ENCODE measurements around the gene SYNDIG1. TPM values are rescaled to one million over a fixed set of nuclear protein-coding genes. Genes with fewer than 3 reads are reported as not detected.
A peak's percentile ranks its signal among the peaks of the same experiment; 100 is the strongest.

SYNDIG1 gene
- total RNA-seq, 1 experiment from 2014 or later = 17.9 TPM

GRCh38 chr20:24598346-24598745 is 128.9 kb downstream of the SYNDIG1 start:
- Histone ChIP-seq H3K27me3 (replicated peaks; ENCODE audit: insufficient read depth, low read depth, low read length, poor library complexity) (no peaks in the 10 kb centered on the region), H3K4me3 (ENCODE audit: low read depth, low read length, poor library complexity, severe bottlenecking) (no peak overlapping the region), H3K4me1 (ENCODE audit: insufficient read depth, low read length, poor library complexity, severe bottlenecking) (peaks cover 14% of the 10 kb centered on the region), H3K36me3 (ENCODE audit: insufficient read depth, low read length, poor library complexity, severe bottlenecking) (peaks cover 17% of the 10 kb centered on the region), H3K9me3 (ENCODE audit: low read depth, low read length, poor library complexity, severe bottlenecking) (peaks cover 33% of the 10 kb centered on the region), H3K27ac (ENCODE audit: low read depth, low read length, poor library complexity, severe bottlenecking) (peak overlapping the region; percentile 89)
- ChIA-PET CTCF (no interaction called here), POLR2A (ENCODE audit: low non-redundant PET) (no interaction called here)
- intact Hi-C loops (cut with micrococcal nuclease; ENCODE audit: unreplicated experiment) = no loop called here
- BruUV-seq (replicated peaks) = no TSS peak
- DNase-seq (ENCODE audit: low spot score) = peak; percentile 48
- no peak for TF ChIP-seq EZH2 (IDR thresholded peaks at IDR 0.05; ENCODE audit: borderline replicate concordance, low read depth, low read length, poor library complexity, severe bottlenecking)
- no peak for TF ChIP-seq CTCF (conservative IDR thresholded peaks at IDR 0.05; ENCODE audit: low read depth, low read length)

DNA sequence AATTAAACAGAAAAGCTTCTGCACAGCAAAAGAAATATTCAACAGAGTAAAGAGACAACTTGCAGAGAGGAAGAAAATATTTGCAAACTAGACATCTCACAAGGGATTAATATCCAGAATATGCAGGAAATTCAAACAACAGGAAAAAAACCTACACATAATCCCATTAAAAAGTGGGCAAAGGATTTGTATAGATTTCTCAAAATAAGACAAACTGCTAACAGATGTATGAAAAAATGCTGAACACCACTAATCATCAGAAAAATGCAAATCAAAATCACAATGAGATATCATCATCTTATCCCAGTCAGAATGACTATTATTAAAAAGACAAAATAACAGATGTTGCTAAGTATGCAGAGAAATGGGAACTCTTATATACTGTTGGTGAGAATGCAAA is 129.6 kb downstream of the SYNDIG1 start:
- intact Hi-C loops (cut with micrococcal nuclease; ENCODE audit: unreplicated experiment) = no loop called here
- H3K4me3 ChIP-seq (ENCODE audit: low read depth, low read length, poor library complexity, severe bottlenecking) = no peak overlapping the region
- ChIA-PET CTCF (no interaction called here), POLR2A (ENCODE audit: low non-redundant PET) (no interaction called here)
- no TSS peak for BruUV-seq (replicated peaks)
- TF ChIP-seq CTCF (conservative IDR thresholded peaks at IDR 0.05; ENCODE audit: low read depth, low read length) = no peak
- TF ChIP-seq EZH2 (IDR thresholded peaks at IDR 0.05; ENCODE audit: borderline replicate concordance, low read depth, low read length, poor library complexity, severe bottlenecking) = no peak
- peaks cover 17% of the 10 kb centered on the region for H3K36me3 ChIP-seq (ENCODE audit: insufficient read depth, low read length, poor library complexity, severe bottlenecking)
- H3K4me1 ChIP-seq (ENCODE audit: insufficient read depth, low read length, poor library complexity, severe bottlenecking) = peaks cover 14% of the 10 kb centered on the region
- peak overlapping the region; percentile 89 for H3K27ac ChIP-seq (ENCODE audit: low read depth, low read length, poor library complexity, severe bottlenecking)
- peak; percentile 77 for DNase-seq (ENCODE audit: low spot score)
- H3K9me3 ChIP-seq (ENCODE audit: low read depth, low read length, poor library complexity, severe bottlenecking) = peaks cover 30% of the 10 kb centered on the region
- H3K27me3 ChIP-seq (replicated peaks; ENCODE audit: insufficient read depth, low read depth, low read length, poor library complexity) = no peaks in the 10 kb centered on the region

DNA sequence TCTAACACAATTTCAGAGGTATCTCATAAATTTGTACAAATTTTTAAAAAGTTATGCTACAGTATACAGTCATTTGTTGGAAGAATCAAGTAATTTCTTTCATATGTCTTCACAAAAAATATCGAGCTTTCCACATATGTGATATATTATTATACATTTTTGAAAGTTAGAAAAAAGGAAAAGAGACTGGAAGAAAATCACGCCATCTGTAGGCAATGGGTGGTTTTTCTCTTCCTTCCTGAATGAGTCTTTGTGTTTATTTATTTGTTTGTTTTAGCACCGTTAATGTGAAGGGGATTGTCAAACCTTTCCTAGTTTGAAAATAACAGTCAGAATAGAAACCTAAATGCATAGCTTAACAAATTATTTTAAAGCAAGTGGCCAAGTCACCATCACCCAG is 130.6 kb downstream of the SYNDIG1 start:
- ChIA-PET CTCF (interaction anchor here (0.6 kb wide), 1 partner anchor 8 kb away, joined by 3 read pairs; no protein-coding TSS in a partner anchor), POLR2A (ENCODE audit: low non-redundant PET) (no interaction called here)
- no peak for DNase-seq (ENCODE audit: low spot score)
- intact Hi-C loops (cut with micrococcal nuclease; ENCODE audit: unreplicated experiment) = no loop called here
- Histone ChIP-seq H3K36me3 (ENCODE audit: insufficient read depth, low read length, poor library complexity, severe bottlenecking) (peaks cover 17% of the 10 kb centered on the region), H3K27ac (ENCODE audit: low read depth, low read length, poor library complexity, severe bottlenecking) (peak overlapping the region; percentile 68), H3K9me3 (ENCODE audit: low read depth, low read length, poor library complexity, severe bottlenecking) (peaks cover 30% of the 10 kb centered on the region), H3K27me3 (replicated peaks; ENCODE audit: insufficient read depth, low read depth, low read length, poor library complexity) (no peaks in the 10 kb centered on the region), H3K4me3 (ENCODE audit: low read depth, low read length, poor library complexity, severe bottlenecking) (no peak overlapping the region), H3K4me1 (ENCODE audit: insufficient read depth, low read length, poor library complexity, severe bottlenecking) (peaks cover 22% of the 10 kb centered on the region)
- TF ChIP-seq EZH2 (IDR thresholded peaks at IDR 0.05; ENCODE audit: borderline replicate concordance, low read depth, low read length, poor library complexity, severe bottlenecking) = no peak
- no peak for TF ChIP-seq CTCF (conservative IDR thresholded peaks at IDR 0.05; ENCODE audit: low read depth, low read length)
- no TSS peak for BruUV-seq (replicated peaks)

Measured in A673 (cell line).